HG02623 (cell line): ENCODE results near the gene NMT1.
"Not testable (repeated sequence)": the region's sequence is repeated elsewhere in the genome, so short reads cannot be mapped to it uniquely, and the experiment has no call there.

ENCODE experiments used
- ATAC-seq: cut with Tn5 transposase; IDR thresholded peaks from one replicate; pipeline ENCODE4 v1.9.1; 2021; ENCODE audit warnings: moderate library complexity; ENCODE audit not compliant: unreplicated experiment

Gene NMT1

GRCh38 chr17:45117848-45118646, 56.9 kb downstream of the NMT1 start:
- no peak for ATAC-seq

GRCh38 chr17:45118691-45119090, 57.6 kb downstream of the NMT1 start:
- no peak for ATAC-seq

- no peak for ATAC-seq
Observed at GRCh38 chr17:45119964-45120363, 58.8 kb downstream of the NMT1 start.

GRCh38 chr17:45120558-45120957, 59.4 kb downstream of the NMT1 start:
- ATAC-seq = no peak

- ATAC-seq = no peak
Observed at GRCh38 chr17:45121055-45121454, 59.9 kb downstream of the NMT1 start.

- ATAC-seq = no peak
Observed at GRCh38 chr17:45123076-45123770, 62.1 kb downstream of the NMT1 start.

- no peak for ATAC-seq
Observed at GRCh38 chr17:45123930-45124796, 63.0 kb downstream of the NMT1 start.

- not testable (repeated sequence) for ATAC-seq
Observed at GRCh38 chr17:45124797-45125122, 63.6 kb downstream of the NMT1 start.

- no peak for ATAC-seq
Observed at GRCh38 chr17:45125509-45125908, 64.4 kb downstream of the NMT1 start.

GRCh38 chr17:45127207-45127547, 66.1 kb downstream of the NMT1 start:
- ATAC-seq = no peak

GRCh38 chr17:45127548-45128300, 66.6 kb downstream of the NMT1 start:
- no peak for ATAC-seq

GRCh38 chr17:45128331-45128730, 67.2 kb downstream of the NMT1 start:
- ATAC-seq = no peak

GRCh38 chr17:45128989-45129388, 67.9 kb downstream of the NMT1 start:
- ATAC-seq = no peak

- ATAC-seq = no peak
Observed at GRCh38 chr17:45129426-45129939, 68.4 kb downstream of the NMT1 start.

GRCh38 chr17:45129940-45130680, 69.0 kb downstream of the NMT1 start:
- ATAC-seq = no peak

GRCh38 chr17:45130681-45131615, 69.8 kb downstream of the NMT1 start:
- no peak for ATAC-seq

GRCh38 chr17:45131616-45132319, 70.7 kb downstream of the NMT1 start:
- no peak for ATAC-seq

GRCh38 chr17:45132320-45132571, 71.1 kb downstream of the NMT1 start, which contains the start of gene PLCD3:
PLCD3 (minus strand) TSS chr17:45132515; CDS start chr17:45132410, 105 bp downstream.
- ATAC-seq = no peak
